WI38 (cell line): ENCODE measurements around the gene CD2AP.
"Not testable (repeated sequence)": the region's sequence is repeated elsewhere in the genome, so short reads cannot be mapped to it uniquely, and the experiment has no call there.

ENCODE experiments used
- H3K4me3 ChIP-seq: 2 replicates; pipeline ENCODE4 v1.5.1; 2011; ENCODE audit warnings: low read depth, mild to moderate bottlenecking, control low read depth, low read length
- CTCF ChIP-seq: IDR thresholded peaks from 2 replicates; pipeline ENCODE4 v1.5.1; 2012; ENCODE audit warnings: low read depth, mild to moderate bottlenecking, control low read depth, low read length

CD2AP gene

GRCh38 chr6:47536816-47537401, 59.3 kb downstream of the CD2AP start:
- no peak for TF ChIP-seq CTCF
- H3K4me3 ChIP-seq: no peak overlapping the region

GRCh38 chr6:47545223-47545622, 67.6 kb downstream of the CD2AP start:
- H3K4me3 ChIP-seq: no peak overlapping the region
- TF ChIP-seq CTCF: no peak

- no peak for TF ChIP-seq CTCF
- H3K4me3 ChIP-seq: no peak overlapping the region
Observed at GRCh38 chr6:47551670-47552069, 74.1 kb downstream of the CD2AP start.

- TF ChIP-seq CTCF: no peak
Observed at GRCh38 chr6:47552319-47552718, 74.7 kb downstream of the CD2AP start.

GRCh38 chr6:47553243-47553642, 75.7 kb downstream of the CD2AP start:
- H3K4me3 ChIP-seq: not testable (repeated sequence)

More at GRCh38 chr6:47552319-47552718, 74.7 kb downstream of the CD2AP start:
- no peak overlapping the region for H3K4me3 ChIP-seq

GRCh38 chr6:47556459-47556858, 78.9 kb downstream of the CD2AP start:
- not testable (repeated sequence) for H3K4me3 ChIP-seq

GRCh38 chr6:47563162-47563561, 85.6 kb downstream of the CD2AP start:
- TF ChIP-seq CTCF: no peak

GRCh38 chr6:47566602-47567001, 89.0 kb downstream of the CD2AP start:
- H3K4me3 ChIP-seq: not testable (repeated sequence)

More at GRCh38 chr6:47563162-47563561, 85.6 kb downstream of the CD2AP start:
- H3K4me3 ChIP-seq: no peak overlapping the region

- TF ChIP-seq CTCF: no peak
- no peak overlapping the region for H3K4me3 ChIP-seq
Observed at GRCh38 chr6:47567586-47567985, 90.0 kb downstream of the CD2AP start.
